T-helper 22 cell (primary cell): ENCODE results near the gene PDS5A.
"Not testable (repeated sequence)": the region's sequence is repeated elsewhere in the genome, so short reads cannot be mapped to it uniquely, and the experiment has no call there.

Source experiments
- DNase-seq: peaks from one replicate; pipeline ENCODE4 v3.0.0-alpha.2; 2020; ENCODE audit warnings: low read depth

PDS5A gene

DNA sequence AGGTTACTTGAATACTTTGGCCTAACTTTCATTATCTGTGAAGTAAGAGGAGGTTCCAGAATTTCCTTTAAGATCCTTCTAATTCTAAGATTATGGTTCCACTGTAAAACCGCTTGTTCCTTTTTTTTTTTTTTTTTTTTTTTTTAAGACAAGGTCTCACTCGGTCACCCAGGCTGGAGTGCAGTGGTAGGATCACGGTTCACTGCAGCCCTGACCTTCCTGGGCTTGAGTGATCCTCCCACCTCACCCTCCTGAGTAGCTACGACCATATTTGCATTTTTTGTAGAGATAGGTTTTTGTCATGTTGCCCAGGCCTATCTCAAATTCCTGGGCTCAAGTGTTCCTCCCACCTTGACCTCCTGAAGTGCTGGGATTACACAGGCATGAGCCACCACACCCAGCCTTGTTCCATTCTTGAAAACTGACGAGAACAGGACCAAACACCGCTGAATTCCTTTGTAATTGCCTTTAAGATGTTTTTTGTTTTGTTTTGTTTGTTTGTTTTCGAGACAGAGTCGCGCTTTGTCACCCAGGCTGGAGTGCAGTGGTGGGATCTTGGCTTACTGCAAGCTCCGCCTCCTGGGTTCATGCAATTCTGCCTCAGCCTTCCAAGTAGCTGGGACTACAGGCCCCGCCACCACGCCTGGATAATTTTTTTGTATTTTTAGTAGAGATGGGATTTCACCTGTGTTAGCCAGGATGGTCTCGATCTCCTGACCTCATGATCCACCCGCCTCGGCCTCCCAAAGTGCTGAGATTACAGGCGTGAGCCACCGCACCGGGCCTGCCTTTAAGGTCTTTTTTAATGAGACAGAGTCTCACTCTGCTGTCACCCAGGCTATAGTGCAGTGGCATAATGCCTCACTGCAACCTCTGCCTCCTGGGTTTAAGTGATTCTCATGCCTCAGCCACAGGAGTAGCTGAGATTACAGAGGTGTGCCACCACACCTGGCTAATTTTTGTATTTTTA, 6.8 kb downstream of the PDS5A start:
- no peak for DNase-seq

DNA sequence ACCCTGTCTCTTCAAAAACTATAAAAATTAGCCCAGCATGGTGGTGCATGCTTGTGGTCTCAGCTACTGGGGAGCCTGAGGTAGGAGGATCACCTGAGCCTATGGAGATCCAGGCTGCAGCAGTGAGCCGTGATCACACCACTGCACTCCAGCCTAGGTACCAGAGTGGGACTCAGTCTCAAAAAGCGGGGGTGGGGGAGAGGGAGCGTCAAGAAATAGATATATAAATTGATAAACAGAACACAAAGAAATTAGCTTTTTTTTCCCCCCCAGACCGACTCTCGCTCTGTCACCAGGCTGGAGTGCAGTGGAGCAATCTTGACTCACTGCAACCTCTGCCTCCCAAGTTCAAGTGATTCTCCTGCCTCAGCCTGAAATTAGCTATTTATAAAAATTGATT, 14.1 kb downstream of the PDS5A start:
- no peak for DNase-seq

DNA sequence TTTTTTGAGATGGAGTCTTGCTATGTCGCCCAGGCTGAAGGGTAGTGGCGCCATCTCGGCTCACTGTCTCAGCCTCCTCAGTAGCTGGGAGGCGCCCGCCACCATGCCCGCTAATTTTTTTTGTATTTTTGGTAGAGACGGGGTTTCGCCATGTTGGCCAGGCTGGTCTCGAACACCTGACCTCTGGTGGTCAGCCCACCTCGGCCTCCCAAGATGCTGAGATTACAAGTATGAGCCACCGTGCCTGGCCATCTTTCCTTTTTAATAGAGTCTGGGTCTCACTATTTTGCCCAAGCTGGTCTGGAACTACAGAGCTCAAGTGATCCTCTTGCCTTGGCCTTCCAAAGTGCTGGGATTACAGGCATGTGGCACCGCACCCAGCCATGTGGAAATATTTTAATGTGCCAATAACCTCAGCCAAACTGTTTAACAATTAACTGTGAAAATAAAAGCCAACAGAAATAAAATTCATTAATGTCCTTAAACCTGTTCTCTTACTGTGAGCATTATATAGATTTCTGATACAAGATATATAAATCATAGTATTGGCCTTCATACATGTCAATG, 16.3 kb downstream of the PDS5A start:
- no peak for DNase-seq

DNA sequence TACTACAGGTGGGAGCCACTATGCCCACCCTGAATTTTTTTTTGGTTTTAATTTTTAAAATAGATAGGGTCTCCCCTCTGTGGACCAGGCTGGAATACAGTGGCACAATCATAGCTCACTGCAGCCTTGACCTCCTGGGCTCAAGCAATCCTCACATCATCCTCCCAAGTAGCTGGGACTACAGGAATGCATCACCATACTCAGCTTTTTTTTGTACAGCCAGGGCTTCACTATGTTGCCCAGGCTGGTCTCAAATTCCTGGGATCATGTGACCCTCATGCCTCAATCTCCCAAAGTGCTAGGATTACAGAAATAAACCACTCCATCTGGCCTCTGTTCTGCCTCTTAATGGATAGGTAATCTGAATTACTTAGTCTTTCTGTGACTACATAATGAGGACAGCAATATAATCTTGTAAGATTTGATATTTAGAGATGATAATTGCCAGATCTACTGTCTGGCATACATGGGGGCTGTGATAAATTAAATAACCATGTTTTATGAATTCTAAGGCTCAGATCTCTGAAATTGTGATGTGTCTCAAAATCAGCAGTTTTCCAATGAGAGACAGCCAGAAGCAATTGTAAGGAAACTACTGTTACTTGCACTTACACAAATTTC, 26.7 kb downstream of the PDS5A start:
- DNase-seq = no peak

DNA sequence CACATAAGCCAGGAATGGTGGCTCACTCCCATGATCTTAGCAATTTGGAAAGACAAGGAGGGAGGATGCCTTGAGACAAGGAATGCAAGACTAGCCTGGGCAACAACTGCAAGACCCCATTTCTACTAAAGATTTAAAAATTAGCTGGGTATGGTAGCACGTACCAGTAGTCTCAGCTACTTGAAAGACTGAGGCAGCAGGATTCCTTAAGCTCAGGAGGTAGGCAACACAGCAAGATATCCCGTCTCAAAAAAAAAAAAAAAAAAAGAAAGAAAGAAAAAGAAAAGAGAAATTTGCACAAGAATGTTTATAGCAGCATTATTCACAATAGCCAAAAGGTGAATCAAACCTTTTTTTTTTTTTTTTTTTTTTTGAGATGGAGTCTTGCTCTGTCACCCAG, 29.7 kb downstream of the PDS5A start:
- no peak for DNase-seq

DNA sequence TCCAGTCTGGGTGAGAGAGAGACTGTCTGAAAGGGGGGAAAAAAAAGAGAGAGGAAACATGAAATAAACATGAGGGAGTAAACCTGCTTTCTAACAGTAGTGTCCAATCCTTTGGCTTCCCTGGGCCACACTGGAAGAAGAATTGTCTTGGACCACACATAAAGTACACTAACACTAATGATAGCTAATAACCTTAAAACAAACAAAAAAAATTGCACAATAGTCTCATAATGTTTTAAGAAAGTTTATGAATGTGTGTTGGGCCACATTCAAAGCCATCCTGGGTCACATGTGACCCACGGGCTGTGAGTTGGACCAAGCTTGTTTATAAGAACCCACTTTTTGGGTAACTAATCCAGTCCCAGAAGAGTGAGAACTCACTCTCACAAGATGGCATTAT, 30.3 kb downstream of the PDS5A start:
- no peak for DNase-seq

DNA sequence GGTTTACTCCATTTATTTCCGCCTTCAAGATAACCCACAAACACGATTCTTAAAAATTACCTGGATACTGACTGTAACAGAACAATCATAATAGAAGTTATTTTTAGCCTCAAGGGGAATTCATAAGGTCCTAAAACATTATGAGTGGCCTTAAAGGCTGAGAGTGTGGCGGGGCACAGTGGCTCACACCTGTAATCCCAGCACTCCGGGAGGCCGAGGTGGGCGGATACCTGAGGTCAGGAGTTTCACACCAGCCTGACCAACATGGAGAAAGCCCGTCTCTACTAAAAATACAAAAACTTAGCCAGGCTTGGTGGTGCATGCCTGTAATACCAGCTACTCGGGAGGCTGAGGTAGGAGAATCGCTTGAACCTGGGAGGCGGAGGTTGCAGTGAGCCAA, 33.5 kb downstream of the PDS5A start:
- DNase-seq = not testable (repeated sequence)

DNA sequence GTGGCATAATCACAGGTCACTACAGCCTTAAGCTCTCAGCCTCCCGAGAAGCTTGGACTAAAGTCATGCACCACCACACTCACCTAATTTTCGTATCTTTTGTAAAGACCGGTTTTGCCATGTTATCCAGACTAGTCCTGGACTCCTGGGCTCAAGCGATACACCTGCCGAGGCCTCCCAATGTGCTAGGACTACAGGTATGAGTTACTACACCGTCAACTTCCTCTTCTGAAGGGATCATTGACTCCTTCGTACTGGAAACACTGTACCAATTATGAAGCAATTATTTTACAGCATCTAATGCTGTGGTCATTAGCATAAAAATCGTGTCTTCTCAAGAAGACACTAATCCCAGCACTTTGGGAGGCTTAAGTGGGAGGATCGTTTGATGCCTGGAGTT, 35.2 kb downstream of the PDS5A start:
- no peak for DNase-seq

DNA sequence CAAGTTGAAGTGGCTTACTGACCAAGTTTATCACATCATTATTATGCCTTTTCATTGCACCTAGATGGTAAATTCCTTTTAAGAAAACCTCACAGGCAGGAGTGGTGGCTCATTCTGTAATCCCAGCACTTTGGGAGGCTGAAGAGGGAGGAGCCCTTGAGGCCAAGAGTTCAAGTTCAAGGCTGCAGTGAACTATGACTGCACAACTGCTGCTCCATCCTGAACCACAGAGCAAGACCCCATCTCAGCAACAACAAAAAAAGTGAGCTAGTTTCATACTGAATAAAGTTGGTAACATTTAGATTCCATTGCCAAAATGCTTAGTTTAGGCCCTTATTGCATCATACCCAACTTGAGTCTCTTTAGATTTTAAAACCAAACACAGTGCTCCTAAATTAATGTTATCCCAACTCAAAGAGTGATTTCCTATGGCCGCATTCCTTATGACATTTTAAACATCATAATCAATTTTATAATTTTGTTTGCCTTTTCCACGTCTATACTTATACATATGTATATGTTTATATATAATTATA, 36.0 kb downstream of the PDS5A start:
- DNase-seq = no peak

DNA sequence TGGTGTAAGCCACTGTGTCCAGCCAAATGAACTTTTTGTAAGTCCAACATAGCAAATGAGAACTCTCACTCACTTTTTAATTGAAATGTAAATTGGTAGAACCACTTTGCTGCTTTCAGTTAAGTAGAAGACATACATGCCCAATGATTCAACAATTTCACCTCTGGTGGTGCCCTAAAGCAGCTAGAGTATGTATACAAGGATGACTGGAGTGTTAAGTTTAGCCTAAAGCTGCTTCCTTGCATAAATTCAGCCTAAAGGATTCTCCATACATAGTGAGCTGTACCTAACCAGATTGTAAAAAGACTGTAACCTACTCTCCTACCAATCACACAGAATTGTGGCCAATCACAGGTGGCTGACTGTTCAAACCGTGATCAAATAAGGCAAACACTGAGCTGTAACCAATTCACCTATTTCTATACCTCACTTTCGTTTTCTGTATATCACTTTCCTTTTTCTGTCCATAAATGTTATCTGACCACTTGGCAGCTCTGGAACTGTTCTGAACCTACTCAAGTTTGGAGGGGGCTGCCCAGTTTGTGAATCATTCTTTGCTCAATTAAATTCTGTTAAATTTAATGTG, 39.9 kb downstream of the PDS5A start:
- DNase-seq = no peak

DNA sequence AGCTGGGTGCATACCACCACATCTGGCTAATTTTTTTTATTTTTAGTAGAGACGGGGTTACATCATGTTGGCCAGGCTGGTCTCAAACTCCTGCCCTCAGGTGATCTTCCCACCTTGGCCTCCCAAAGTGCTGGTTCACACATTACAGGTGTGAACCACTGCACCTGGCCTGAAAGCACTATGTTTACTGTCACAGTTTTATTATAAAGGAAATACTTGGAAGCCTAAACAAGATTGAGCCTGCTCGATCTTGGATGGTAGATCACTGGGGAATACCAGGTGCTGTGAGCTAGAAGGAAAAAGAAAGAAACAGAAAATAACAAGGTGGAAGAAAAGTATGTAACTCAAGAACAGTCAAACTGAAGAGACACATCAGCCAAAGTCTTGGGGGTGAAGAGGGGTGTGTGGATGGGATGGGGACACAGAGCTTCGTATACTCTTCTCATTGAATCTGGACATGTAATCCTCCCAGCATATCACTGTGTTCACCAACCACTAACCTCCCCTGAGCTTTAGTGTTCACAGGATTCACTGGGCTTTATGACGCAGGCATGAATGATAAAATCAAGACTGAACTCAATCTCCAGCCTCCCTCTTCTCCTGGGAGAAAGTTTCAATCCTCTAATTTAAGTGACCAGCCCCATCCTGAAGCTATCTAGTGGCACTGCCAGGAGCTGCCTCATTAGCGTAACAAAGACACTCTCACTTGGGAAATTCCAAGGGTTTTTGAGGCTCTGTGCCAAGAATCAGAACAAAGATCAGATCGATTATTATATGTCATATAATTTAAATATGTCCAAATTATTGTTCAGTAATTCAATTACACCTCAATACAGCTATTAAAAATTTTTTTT, 40.9 kb downstream of the PDS5A start:
- DNase-seq = no peak

DNA sequence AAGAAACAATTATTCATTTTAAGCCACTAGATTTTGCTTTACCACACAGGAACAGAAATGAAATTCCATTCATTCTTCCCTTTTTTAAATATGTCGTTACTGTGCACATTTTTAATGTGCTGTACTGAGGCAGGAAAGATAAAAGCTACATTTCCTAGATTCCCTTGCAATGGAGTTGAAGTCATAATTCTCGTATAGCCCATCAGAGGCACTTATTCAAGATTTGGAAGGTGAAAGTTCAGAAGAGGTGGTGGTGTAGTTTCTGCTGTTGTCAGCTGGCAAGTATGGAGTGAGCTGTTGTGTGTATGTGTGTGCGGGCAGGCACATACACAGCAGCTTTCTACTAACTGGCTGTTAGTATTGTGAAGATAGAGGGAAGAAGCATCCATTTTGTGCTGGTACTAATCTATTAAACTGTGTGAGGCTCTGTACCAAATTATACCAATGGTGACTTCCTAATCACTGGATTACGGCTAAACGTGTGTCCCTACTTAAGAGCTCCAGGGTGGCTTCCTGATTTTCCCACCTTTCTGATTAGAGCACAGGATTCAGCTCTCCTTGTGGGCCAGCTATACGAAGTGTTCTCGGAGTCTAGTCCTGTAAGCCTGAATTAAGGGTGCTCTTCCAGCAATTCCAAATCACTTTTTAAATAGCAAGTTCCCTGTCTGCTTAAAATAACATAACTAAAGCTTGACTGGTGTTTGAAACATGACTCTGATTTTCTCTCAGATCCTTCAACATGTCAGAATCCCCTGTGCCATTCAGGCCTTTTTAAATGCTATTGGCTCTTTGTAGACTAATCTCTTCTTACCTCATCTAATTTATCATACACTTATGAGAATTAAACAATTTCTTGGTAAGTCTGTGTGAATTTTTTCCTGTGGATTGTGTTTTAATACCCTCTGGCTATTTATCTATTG, 43.8 kb downstream of the PDS5A start:
- DNase-seq = no peak

DNA sequence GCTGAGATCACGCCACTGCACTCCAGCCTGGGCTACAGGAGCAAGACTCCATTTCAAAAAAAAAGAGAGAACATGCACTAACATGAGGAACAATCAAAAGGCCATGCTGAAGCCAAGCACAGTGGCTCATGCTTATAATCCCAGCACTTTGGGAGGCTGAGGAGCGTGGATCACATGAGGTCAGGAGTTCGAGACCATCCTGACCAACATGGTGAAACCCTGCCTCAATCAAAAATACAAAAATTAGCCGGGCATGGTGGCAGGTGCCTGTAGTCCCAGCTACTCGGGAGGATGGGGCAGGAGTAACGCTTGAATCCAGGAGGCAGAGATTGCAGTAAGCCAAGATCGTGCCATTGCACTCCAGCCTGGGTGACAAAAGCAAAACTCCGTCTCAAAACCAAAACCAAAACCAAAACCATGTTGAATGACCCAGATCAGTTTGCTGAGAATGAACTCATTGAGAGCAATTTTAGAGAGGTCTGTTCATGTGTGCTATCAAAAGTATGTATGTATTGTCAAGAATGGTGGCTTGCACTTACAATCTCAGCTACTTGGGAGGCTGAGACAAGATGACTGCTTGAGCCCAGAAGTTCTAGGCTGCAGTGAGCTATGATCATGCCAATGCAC, 44.8 kb downstream of the PDS5A start:
- no peak for DNase-seq

DNA sequence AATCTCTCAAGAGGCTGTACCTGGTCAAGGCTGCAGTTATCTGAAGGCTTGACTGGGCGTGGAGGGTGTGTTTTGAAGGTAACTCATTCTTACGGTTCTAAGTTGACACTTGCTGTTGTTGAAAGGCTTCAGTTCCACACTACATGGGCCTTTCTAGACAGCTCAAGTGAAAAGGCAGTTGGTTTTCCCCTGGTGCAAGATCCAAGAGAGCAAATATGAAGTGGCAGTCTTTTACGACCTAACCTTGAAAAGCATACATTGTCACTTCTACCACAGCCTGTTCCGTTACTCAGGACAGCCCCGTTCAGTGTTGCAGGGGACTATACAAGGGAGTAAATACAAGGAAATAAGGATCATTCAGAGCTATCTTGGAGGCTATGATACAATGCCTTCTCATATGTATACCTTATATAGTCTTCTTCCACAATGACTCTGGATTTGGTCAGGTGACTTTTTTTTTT, 46.2 kb downstream of the PDS5A start:
- no peak for DNase-seq

DNA sequence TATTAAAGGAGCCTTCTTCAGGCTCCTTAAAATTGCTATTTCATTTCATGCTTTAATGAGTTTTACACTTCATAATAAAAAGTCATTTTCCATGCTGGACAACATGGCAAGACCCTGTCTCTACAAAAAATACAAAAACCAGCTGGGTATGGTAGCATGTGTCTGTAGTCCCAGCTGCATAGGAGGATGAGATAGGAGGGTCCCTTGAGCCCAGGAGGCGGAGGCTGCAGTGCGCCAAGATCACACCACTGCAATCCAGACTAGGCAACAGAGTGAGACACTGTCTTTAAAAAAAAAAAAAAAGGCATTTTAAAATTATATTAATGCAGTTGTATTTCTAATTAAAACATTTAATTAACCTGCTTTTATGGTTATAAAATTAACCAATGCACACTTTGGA, 49.2 kb downstream of the PDS5A start:
- no peak for DNase-seq

DNA sequence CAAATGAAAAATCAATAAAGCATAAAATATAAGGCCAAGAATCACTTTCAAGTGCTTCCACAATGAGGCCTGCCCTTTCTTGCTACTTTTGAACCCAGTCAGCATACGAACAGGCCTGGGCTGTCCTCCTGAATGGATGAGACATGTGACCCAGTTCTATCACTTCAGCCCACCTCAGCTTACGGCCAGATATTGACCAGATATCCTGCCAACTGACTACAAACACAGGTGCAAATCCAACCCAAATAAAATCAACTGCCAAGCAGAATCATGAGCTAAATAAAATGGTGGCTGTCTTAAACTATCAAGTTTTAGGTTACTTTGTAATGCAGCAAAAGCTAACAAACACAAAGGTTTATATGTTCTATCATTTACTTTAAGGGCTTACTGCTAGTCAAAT, 53.7 kb downstream of the PDS5A start:
- DNase-seq = no peak

DNA sequence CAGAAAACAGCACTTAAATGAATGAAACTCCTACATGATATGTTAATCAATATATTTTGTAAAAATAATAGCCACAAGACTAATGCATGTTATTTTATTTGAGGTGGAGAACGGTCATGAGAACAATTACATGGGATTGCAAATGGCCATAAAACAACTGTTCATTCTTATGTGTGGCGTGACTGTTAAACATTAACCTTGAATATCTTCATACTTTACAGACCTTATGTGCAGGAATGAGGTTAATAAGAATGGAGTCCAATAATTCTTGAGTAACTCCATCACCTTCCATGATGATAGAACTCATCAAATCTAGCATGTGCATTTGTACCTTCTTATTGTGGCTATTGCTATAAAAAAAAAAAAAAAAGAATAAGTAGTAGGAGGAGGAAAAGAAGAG, 55.3 kb downstream of the PDS5A start:
- no peak for DNase-seq

DNA sequence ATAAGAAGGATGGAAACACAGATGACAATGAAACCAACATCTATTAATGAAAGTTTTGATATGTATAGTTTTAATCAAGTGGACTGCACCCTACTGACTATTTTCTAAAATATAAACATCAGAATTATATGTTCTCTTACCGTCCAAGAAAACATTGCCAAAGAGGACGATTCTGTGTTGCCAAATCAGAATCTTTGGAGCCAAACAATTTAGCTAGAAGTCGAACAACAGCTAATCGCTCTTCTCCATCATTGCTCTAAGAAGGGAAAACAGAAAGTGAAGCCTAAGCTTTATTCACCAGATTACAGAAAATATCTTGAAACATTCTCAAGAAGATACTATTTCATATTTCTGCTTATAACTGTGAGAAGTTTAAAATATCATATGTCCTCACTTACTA, 64.2 kb downstream of the PDS5A start:
- no peak for DNase-seq

DNA sequence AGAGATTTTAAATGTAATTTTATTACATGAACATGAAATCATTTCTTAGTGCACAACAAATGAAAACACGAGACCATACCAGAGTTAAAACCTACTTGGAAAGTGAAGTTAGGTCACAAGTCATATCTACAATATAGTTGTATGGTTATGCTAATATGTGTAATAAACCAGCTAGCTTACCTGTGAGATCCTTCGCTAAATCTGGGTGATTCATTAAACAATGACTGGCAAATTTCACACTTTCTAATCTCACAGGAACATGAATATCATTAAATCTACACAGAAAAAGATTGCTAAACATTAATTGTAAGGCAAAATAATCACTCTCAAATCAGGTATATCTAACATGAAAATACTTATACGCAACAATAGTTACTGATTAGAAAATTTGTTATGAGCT, 67.6 kb downstream of the PDS5A start:
- no peak for DNase-seq

DNA sequence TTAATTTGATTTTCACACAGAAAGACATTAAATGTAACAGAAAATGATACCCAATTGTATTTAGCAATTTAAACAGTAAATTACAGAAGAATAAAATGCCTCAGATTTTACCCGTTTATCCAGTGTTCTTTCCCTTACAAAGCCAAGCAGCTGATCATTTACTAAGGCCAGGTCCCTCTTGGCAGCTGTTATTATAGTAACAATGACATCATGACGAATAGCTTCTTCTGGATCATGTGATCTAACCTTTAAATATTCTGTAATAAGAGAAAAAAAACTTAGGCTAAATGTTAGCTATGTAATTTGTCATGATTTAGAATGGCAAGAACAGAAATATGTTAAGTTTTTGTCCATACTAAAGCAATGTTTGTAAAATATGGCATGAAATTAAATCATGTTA, 69.4 kb downstream of the PDS5A start:
- no peak for DNase-seq
